PC-3 (cell line): ENCODE measurements around the gene ETV3.

Experiments
- CTCF ChIP-seq: fragments of 300-600 bp; sonication (generic); conservative IDR thresholded peaks from 2 replicates; pipeline ENCODE4 v1.5.1; 2017; ENCODE audit warnings: antibody characterized with exemption, low read depth, mild to moderate bottlenecking, low read length
- EZH2 ChIP-seq: fragments of 300-600 bp; sonication (generic); IDR thresholded peaks from one replicate; pipeline ENCODE4 v1.6.1; 2017; ENCODE audit warnings: antibody characterized with exemption, mild to moderate bottlenecking, low read length; ENCODE audit not compliant: unreplicated experiment
- EZH2phosphoT487 ChIP-seq: fragments of 300-600 bp; sonication (generic); IDR thresholded peaks from 2 replicates; pipeline ENCODE4 v1.6.1; 2018; ENCODE audit warnings: mild to moderate bottlenecking, antibody characterized with exemption, low read length, borderline replicate concordance

GRCh38 chr1:157173900-157174410 lies 35.8 kb upstream of the ETV3 start:
- TF ChIP-seq CTCF (no peak), EZH2phosphoT487 (no peak), EZH2 (no peak)
